D721Med (cell line): ENCODE results near the gene ATP4B.
"Not testable (repeated sequence)": the region's sequence is repeated elsewhere in the genome, so short reads cannot be mapped to it uniquely, and the experiment has no call there.

Experiments used
- DNase-seq: peaks from one replicate; pipeline ENCODE4 v3.0.0; 2011; ENCODE audit warnings: low spot score; ENCODE audit not compliant: insufficient read length
- FAIRE-seq: peaks from 2 replicates; lab custom pipeline; 2011; peaks lifted over from hg19 to GRCh38; lab: Jason Lieb, UNC
- CTCF ChIP-seq: IDR thresholded peaks from 2 replicates; pipeline ENCODE4 v1.5.1; 2012; ENCODE audit warnings: mild to moderate bottlenecking, control low read depth; ENCODE audit not compliant: insufficient read depth; ENCODE audit errors: missing control alignments

ATP4B gene

GRCh38 chr13:113623491-113624234 lies 34.3 kb downstream of the ATP4B start:
- TF ChIP-seq CTCF, result no peak
- DNase-seq (no peak), FAIRE-seq (no peak)

GRCh38 chr13:113622791-113623490 lies 35.1 kb downstream of the ATP4B start:
- TF ChIP-seq CTCF, result no peak
- FAIRE-seq (no peak), DNase-seq (no peak)

- FAIRE-seq, DNase-seq: not testable (repeated sequence)
These were observed 35.9 kb downstream of the ATP4B start for GRCh38 chr13:113621986-113622550.

- TF ChIP-seq CTCF, result peak; percentile 17
- not testable (repeated sequence) for FAIRE-seq, DNase-seq
These were observed 36.5 kb downstream of the ATP4B start for GRCh38 chr13:113621498-113621897.

GRCh38 chr13:113621046-113621445 lies 37.0 kb downstream of the ATP4B start:
- no peak for FAIRE-seq
- no peak for DNase-seq

GRCh38 chr13:113620036-113620796 lies 37.8 kb downstream of the ATP4B start:
- peak; percentile 46 for FAIRE-seq
- DNase-seq, result no peak
- no peak for TF ChIP-seq CTCF

More at GRCh38 chr13:113621046-113621445, 37.0 kb downstream of the ATP4B start:
- TF ChIP-seq CTCF, result no peak

- DNase-seq (no peak), FAIRE-seq (no peak)
- TF ChIP-seq CTCF, result no peak
These were observed 39.5 kb downstream of the ATP4B start for GRCh38 chr13:113618455-113618854.
